ENCODE results near the gene MPST. TPM values are rescaled to one million over a fixed set of nuclear protein-coding genes. Genes with fewer than 3 reads are reported as not detected.

The MPST gene
- total RNA-seq, 2 experiments from 2014 or later: 8.5 to 9.1 TPM

GRCh38 chr22:37009490-37009889 lies 10.1 kb upstream of the MPST start:
- ChIA-PET POLR2A (no interaction called here), CTCF (interaction anchor here (1.1 to 2.4 kb wide), 2 partner anchors 12 to 29 kb away, joined by 3 to 10 read pairs; no protein-coding TSS in a partner anchor)
- peaks cover 5% of the 10 kb centered on the region for H3K27me3 Mint-ChIP-seq
- no peak for TF ChIP-seq CTCF (IDR thresholded peaks at IDR 0.05)
- no peaks in the 10 kb centered on the region for H3K36me3 Mint-ChIP-seq (ENCODE audit: low read depth)
- H3K27ac Mint-ChIP-seq: no peak overlapping the region
- intact Hi-C loops (cut with micrococcal nuclease): no loop called here
- ATAC-seq (no peak), DNase-seq (no peak)
- H3K9me3 Mint-ChIP-seq: no peaks in the 10 kb centered on the region
- no peak overlapping the region for H3K4me3 Mint-ChIP-seq
- no peaks in the 10 kb centered on the region for H3K4me1 Mint-ChIP-seq (ENCODE audit: low read depth)

- H3K9me3 Mint-ChIP-seq: no peaks in the 10 kb centered on the region
- no peaks in the 10 kb centered on the region for H3K36me3 Mint-ChIP-seq (ENCODE audit: low read depth)
- ATAC-seq (no peak), DNase-seq (no peak)
- peaks cover 5% of the 10 kb centered on the region for H3K27me3 Mint-ChIP-seq
- H3K27ac Mint-ChIP-seq: no peak overlapping the region
- TF ChIP-seq CTCF (IDR thresholded peaks at IDR 0.05): no peak
- ChIA-PET CTCF (interaction anchor here (2.4 kb wide), 1 partner anchor 12 kb away, joined by 10 read pairs; no protein-coding TSS in a partner anchor), POLR2A (no interaction called here)
- no peaks in the 10 kb centered on the region for H3K4me1 Mint-ChIP-seq (ENCODE audit: low read depth)
- intact Hi-C loops (cut with micrococcal nuclease): no loop called here
- no peak overlapping the region for H3K4me3 Mint-ChIP-seq
These were observed 9.4 kb upstream of the MPST start for GRCh38 chr22:37010174-37010573.

GRCh38 chr22:37010976-37011375 lies 8.6 kb upstream of the MPST start:
- no peaks in the 10 kb centered on the region for H3K9me3 Mint-ChIP-seq
- H3K36me3 Mint-ChIP-seq (ENCODE audit: low read depth): no peaks in the 10 kb centered on the region
- no peak for ATAC-seq
- H3K4me3 Mint-ChIP-seq: no peak overlapping the region
- intact Hi-C loops (cut with micrococcal nuclease): no loop called here
- DNase-seq: no peak
- TF ChIP-seq CTCF (IDR thresholded peaks at IDR 0.05): no peak
- H3K4me1 Mint-ChIP-seq (ENCODE audit: low read depth): no peaks in the 10 kb centered on the region
- H3K27me3 Mint-ChIP-seq: peaks cover 6% of the 10 kb centered on the region
- ChIA-PET CTCF (interaction anchor here (0.8 kb wide), 1 partner anchor 9 kb away, joined by 3 read pairs; no protein-coding TSS in a partner anchor), POLR2A (no interaction called here)
- no peak overlapping the region for H3K27ac Mint-ChIP-seq

- Mint-ChIP-seq H3K4me3 (no peak overlapping the region), H3K9me3 (no peaks in the 10 kb centered on the region), H3K27ac (no peak overlapping the region), H3K4me1 (ENCODE audit: low read depth) (no peaks in the 10 kb centered on the region), H3K27me3 (peaks cover 5% of the 10 kb centered on the region), H3K36me3 (ENCODE audit: low read depth) (no peaks in the 10 kb centered on the region)
- ChIA-PET POLR2A (no interaction called here), CTCF (interaction anchor here (0.8 kb wide), 1 partner anchor 9 kb away, joined by 3 read pairs; no protein-coding TSS in a partner anchor)
- ATAC-seq: no peak
- TF ChIP-seq CTCF (IDR thresholded peaks at IDR 0.05): no peak
- intact Hi-C loops (cut with micrococcal nuclease): no loop called here
- DNase-seq: no peak
These were observed 8.1 kb upstream of the MPST start for GRCh38 chr22:37011472-37011871.

GRCh38 chr22:37012262-37012904 lies 7.2 kb upstream of the MPST start:
- Mint-ChIP-seq H3K27me3 (peaks cover 3% of the 10 kb centered on the region), H3K36me3 (ENCODE audit: low read depth) (no peaks in the 10 kb centered on the region), H3K9me3 (no peaks in the 10 kb centered on the region), H3K4me3 (no peak overlapping the region), H3K27ac (no peak overlapping the region), H3K4me1 (ENCODE audit: low read depth) (no peaks in the 10 kb centered on the region)
- CTCF ChIA-PET: no interaction called here
- DNase-seq (no peak), ATAC-seq (no peak)
- POLR2A ChIA-PET: no interaction called here
- no peak for TF ChIP-seq CTCF (IDR thresholded peaks at IDR 0.05)
- intact Hi-C loops (cut with micrococcal nuclease): no loop called here

Measured in activated CD8-positive, alpha-beta T cell treated with anti-CD3 and anti-CD28 coated beads for 36 hours (primary cell).